ENCODE data around the gene TSSK2.

Gene TSSK2

DNA sequence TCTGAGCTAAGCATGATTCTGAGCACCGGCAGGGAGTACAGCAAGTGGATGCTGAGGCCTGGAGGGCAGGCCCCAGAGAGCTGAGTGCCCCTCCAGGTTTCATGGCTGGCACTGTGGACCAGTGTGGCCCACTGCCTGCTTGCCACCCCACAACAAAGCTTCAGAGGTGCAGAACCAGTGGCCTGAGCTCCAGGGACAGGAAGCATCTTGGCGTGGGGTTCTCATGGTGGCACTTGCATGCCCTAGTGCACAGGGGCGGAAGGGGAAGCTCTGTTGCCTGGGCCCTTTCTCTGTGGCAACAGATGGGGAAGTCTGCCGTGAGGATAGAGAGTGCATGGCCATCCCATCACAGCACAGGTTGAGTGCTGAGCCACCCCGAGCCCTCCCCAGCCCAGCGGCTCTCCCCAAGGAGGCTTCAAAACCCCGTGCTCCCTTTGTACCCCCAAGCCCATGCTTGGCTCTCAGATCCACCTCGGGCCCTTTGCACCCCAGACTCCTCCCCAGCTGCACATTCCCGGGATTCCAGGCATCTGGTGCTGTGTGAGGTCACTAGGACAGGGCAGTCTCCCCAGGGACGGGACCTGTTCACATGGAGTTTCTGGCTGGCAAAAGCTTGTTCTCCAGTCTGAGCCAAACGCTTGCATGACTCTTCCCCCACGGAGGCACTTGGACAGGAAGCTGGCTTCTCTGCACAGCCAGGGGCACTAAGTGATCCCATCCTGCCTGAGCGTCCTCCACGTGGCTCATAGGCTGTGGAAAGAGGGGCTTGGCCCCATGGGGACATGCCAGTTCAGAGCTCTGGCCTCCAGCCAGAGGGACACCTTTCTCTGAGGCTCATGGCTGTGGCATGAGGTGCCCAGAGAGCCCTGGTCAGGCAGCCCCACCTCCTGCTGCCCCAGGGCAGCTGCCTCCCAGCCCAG is 43.3 kb downstream of the TSSK2 start:
- H3K4me3 ChIP-seq (ENCODE audit: low read depth, low read length) = peak overlapping the region; percentile 93
- DNase-seq (ENCODE audit: low read depth) = peak; percentile 72
- TF ChIP-seq, protein P1, sequence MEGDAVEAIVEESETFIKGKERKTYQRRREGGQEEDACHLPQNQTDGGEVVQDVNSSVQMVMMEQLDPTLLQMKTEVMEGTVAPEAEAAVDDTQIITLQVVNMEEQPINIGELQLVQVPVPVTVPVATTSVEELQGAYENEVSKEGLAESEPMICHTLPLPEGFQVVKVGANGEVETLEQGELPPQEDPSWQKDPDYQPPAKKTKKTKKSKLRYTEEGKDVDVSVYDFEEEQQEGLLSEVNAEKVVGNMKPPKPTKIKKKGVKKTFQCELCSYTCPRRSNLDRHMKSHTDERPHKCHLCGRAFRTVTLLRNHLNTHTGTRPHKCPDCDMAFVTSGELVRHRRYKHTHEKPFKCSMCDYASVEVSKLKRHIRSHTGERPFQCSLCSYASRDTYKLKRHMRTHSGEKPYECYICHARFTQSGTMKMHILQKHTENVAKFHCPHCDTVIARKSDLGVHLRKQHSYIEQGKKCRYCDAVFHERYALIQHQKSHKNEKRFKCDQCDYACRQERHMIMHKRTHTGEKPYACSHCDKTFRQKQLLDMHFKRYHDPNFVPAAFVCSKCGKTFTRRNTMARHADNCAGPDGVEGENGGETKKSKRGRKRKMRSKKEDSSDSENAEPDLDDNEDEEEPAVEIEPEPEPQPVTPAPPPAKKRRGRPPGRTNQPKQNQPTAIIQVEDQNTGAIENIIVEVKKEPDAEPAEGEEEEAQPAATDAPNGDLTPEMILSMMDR (IDR thresholded peaks at IDR 0.05; ENCODE audit: insufficient read depth, low read depth, low read length, missing control alignments) = no peak

DNA sequence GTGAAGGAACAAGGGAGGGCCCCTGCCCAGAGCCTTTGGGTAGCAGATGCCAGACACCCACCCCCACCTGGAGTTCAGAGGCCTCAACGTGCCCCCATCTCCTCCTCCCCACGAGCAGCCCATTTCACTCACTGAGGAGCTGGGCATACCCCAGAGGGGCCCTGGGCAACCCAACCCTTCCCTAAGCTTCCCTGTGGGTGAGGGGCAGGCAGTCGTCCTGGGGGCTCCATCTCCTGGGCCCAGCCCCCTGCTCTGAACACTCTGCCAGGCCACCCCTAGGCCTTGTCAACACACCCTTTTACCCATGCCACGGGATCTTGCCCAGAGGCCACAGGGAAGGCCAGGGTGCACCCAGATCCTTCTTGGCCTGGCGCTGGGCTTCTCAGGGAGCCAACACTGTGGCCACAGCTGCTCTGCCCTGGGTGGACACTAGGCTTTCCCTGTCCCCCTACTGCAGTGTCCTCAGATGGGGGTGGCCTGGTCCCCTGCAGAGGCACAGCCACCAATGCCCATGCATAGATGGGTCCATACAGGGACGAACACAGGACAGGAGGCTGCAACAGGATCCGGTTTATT is 44.0 kb downstream of the TSSK2 start:
- H3K4me3 ChIP-seq (ENCODE audit: low read depth, low read length) = no peak overlapping the region
- TF ChIP-seq, protein P1 (IDR thresholded peaks at IDR 0.05; ENCODE audit: insufficient read depth, low read depth, low read length, missing control alignments) = no peak
- no peak for DNase-seq (ENCODE audit: low read depth)

DNA sequence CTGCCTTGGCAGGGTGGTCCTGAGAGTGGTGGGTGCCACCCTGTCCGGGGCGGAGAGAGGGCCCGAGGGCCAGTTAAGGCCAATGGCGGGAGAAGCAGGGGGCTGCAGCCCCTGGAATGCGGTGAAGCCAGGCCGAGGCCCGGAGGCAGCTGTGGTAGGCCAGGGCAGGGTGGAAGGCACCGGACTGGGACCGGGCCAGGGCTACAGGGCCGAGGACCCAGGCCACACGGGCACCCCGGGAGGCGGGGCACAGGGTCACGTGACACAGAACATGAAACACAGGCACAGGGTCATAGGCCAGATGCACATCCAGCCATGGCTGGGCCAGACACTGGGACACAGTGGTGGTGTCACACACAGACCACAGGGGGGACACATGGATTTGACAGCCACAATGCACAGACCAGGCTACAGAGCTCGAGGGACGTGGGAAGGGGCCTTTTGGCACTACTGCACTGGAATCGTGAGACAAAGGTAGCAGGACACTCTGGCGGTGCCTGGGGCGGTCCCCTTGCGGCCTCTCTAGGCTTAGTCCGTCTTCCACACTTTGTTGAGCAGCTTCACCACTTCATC is 44.6 kb downstream of the TSSK2 start:
- no peak overlapping the region for H3K4me3 ChIP-seq (ENCODE audit: low read depth, low read length)
- DNase-seq (ENCODE audit: low read depth) = no peak
- TF ChIP-seq, protein P1 (IDR thresholded peaks at IDR 0.05; ENCODE audit: insufficient read depth, low read depth, low read length, missing control alignments) = no peak

DNA sequence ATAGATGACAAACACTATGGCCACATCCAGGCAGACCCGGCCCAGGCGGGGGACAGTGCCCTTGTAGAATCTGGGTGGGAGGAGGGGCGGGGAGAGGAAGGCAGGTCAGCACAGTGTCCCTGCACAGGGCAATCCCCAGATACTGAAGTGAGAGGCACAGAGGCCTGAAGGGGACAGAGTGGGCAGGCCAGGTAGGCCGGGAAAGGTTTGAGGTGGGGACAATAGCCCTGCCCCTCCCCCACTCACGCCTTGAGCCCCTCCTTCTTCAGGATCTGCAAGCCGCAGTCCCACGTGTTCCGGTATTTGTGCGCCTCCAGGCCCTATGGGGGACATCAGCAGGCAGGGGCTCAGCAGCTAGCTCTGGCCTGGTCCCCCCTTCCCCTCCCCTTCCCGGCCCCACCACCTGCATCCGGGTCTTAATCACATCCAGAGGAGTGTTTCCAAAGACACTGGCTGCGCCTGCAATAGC is 45.1 kb downstream of the TSSK2 start:
- no peak overlapping the region for H3K4me3 ChIP-seq (ENCODE audit: low read depth, low read length)
- TF ChIP-seq, protein P1 (IDR thresholded peaks at IDR 0.05; ENCODE audit: insufficient read depth, low read depth, low read length, missing control alignments) = no peak
- DNase-seq (ENCODE audit: low read depth) = no peak

DNA sequence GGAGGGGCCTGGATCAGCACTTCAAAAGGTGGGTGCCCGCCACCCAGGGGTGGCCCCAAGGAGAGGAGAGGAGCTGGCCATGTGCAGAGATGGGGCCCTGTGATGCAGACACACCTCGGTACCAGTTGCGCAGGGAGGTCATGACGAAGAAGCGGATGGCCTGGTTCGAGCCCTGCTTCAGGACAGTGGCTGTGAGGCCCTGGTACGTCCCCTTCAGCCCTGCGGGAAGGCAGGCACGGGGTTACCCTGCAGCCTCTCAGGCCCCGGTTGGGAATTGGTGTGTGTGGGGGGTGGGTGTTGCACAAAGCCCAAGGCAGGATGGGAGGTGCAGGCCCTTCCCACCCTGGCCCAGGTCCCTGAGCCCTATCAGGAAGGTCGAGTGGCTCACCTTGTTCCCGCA is 45.6 kb downstream of the TSSK2 start:
- TF ChIP-seq, protein P1 (IDR thresholded peaks at IDR 0.05; ENCODE audit: insufficient read depth, low read depth, low read length, missing control alignments) = no peak
- no peak overlapping the region for H3K4me3 ChIP-seq (ENCODE audit: low read depth, low read length)
- DNase-seq (ENCODE audit: low read depth) = no peak

DNA sequence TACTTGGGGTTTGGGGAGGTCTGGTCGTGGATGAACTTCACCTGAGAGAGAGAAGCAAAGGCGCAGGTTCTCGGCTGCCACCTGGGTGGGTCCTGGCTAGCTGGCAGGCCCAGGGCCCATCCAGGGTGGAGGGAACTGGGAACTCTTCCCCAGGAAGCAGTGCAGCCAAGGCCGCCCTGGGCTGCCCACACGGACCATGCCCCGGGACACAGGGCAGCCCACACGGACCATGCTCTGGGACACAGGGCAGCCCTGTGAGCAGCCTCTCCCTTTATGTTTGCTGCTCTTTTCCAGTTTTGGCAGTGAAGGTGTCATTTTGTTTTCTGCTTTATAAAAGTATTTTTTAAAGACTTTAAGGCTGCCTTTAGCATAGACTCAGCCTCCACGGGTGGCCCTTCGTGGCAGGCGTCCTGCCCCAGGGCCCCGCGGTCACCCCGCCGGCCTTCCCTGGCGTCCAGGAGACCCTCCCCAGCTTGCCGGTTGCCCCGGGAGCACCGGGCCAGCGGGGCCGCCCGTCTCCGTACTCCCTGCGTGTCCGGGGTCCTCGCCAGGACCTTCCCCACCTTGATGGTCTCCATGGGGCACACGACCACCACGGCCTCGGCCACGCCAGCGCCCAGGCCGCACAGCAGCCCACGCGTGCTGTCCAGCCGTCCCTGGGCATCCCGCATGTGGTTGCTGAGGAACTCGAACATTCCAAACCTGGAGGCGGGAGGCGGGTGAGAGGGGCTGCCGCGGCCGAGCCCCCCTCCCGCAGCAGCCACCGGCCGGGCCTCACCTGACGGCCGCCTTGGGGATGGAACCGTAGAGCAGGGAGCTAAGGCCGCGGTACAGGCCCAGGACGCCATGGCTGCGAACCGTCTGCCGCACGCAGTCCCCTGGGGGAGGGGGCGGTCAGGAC is 46.3 kb downstream of the TSSK2 start:
- H3K4me3 ChIP-seq (ENCODE audit: low read depth, low read length) = peak overlapping the region; percentile 71
- DNase-seq (ENCODE audit: low read depth) = no peak
- TF ChIP-seq, protein P1 (IDR thresholded peaks at IDR 0.05; ENCODE audit: insufficient read depth, low read depth, low read length, missing control alignments) = no peak

Data from GM12865 (cell line).